GM12872 (cell line): Measurements from ENCODE around the gene CAMK2D.

ENCODE experiments used
- CTCF ChIP-seq: IDR thresholded peaks from 3 replicates; pipeline ENCODE4 v1.5.1; 2011; ENCODE audit warnings: low read depth, mild to moderate bottlenecking, low read length, moderate library complexity; ENCODE audit not compliant: insufficient read depth

CAMK2D gene

GRCh38 chr4:113643505-113643904, 118.0 kb downstream of the CAMK2D start:
- TF ChIP-seq CTCF: no peak

- TF ChIP-seq CTCF: no peak
These were observed 120.5 kb downstream of the CAMK2D start for GRCh38 chr4:113641025-113641431.

- no peak for TF ChIP-seq CTCF
These were observed 122.2 kb downstream of the CAMK2D start for GRCh38 chr4:113639326-113639725.

GRCh38 chr4:113638562-113638832, 123.0 kb downstream of the CAMK2D start:
- no peak for TF ChIP-seq CTCF

GRCh38 chr4:113637823-113638561, 123.5 kb downstream of the CAMK2D start:
- no peak for TF ChIP-seq CTCF

- no peak for TF ChIP-seq CTCF
These were observed 124.2 kb downstream of the CAMK2D start for GRCh38 chr4:113637363-113637762.

- no peak for TF ChIP-seq CTCF
These were observed 124.7 kb downstream of the CAMK2D start for GRCh38 chr4:113636877-113637276.
